GM10847 (cell line): ENCODE measurements around the gene SPCS3.

ENCODE experiments used
- POLR2A ChIP-seq: IDR thresholded peaks from 2 replicates; pipeline ENCODE4 v1.6.1; 2011; ENCODE audit not compliant: insufficient read length; ENCODE audit errors: extremely low read depth

SPCS3 gene

DNA sequence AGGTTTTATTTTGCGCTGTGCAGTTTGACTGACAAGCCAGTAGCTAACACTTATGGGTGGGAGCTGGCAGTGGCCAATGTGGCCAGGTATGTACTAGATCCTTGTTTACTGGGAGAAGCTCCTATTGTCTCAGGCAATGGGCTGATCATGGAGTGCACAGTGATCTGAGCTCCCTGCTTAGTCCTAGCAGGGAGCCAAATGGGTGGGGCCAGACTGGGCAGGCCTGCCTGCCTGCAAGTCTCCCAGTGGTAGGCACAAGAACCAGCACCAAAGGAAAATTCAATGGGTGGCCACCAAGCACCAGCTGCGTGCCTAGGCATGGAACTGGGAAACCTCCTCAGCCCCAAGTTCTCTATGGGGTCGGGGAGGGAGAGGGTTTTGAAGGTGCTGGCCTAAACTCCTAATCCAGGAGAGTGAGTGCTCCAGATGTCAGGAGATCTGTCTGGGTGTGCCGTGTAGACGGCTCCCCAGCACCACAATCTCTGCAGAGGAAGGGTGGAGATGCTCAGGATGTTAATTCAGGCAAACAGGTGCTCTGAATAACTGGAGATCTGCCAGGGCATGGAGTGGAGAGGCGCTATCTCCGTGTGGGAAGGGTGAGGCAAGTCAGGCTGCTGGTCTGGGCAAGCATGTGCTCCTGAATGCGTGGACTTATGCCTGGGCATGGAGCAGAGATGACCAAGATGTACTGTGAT, 48.2 kb downstream of the SPCS3 start:
- TF ChIP-seq POLR2A = no peak

DNA sequence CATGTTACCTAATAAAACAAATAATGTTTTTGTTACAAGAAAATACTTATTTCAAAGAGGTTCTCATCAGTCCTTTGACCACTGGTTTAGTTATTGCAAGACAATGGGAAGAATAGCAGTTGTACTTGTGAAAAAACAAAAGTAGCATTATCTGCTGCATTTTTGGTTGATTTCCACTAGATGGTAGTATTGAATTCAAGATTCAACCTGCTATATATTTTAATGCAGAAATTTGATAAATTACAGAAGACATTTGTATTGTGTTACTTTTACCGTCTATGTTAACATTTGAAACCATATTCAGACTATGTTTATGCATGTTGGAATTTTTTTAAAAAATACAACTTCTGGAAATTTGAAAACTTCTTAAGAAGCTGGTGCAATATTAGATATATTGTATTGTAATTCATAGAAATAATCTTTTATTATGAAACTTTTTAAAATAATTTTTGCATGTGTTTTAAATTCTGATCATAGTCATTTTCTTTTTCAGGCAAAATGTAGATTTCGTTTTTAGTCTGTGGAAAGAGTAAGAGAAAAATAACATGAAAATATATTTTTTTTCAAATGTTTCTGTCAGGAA, 56.4 kb downstream of the SPCS3 start:
- TF ChIP-seq POLR2A = no peak

DNA sequence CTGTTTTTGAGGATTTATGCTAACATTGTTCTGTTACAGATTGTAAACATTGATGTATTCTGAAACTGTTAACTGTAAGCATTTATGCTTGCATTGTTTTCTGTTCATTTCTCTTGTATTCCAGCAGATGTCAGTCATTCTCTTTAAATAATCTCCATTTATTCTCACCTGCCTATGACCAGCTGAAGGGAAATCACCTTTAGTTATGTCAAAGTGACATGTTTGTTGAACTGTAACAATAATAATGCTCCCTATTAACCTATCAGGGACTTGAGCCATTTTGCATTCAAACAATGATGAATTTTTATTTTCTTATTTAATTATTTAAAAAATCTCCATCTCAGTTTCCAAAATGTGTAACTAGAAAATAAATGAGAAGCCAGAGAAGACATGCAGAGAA, 58.0 kb downstream of the SPCS3 start:
- TF ChIP-seq POLR2A = no peak

DNA sequence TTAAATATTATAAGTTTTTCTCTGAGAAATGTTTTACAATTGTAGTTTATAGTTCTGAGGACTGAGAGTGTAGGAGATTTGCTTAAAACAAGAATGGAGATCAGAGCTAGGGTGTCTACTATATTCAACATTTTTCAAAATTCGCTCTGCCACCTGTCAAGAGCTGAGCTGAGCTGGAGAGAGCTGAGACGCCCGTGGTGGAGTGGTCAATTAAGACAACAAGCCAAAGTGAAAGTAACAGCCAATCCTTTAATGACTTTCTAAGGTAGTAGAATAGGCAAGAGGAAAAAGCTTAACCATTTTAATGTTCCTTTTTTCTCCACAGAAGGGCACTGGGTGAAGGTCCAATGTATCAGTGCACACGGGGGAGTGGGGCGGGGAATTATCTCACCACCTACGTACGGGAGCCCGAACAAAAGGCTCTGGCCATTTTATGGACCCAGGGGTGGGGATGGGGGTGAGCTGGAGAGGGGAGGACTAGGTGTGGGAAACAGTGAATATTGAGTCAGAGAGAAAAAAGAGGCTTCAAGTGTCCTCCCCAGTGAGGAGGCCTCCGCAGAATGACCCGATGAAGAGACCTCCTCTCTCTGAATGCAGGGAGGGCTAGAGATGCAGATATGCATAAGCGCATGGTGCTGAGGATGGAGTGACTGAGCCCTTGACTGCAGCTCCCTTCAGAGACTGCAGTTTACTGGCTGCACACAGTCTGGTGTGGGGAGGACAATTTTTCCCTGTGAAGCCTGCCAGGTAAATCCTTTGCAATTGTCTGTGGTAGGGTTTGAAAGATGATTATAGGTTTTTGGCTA, 60.8 kb downstream of the SPCS3 start:
- no peak for TF ChIP-seq POLR2A
